ENCODE data around the gene CDH3.

DNA sequence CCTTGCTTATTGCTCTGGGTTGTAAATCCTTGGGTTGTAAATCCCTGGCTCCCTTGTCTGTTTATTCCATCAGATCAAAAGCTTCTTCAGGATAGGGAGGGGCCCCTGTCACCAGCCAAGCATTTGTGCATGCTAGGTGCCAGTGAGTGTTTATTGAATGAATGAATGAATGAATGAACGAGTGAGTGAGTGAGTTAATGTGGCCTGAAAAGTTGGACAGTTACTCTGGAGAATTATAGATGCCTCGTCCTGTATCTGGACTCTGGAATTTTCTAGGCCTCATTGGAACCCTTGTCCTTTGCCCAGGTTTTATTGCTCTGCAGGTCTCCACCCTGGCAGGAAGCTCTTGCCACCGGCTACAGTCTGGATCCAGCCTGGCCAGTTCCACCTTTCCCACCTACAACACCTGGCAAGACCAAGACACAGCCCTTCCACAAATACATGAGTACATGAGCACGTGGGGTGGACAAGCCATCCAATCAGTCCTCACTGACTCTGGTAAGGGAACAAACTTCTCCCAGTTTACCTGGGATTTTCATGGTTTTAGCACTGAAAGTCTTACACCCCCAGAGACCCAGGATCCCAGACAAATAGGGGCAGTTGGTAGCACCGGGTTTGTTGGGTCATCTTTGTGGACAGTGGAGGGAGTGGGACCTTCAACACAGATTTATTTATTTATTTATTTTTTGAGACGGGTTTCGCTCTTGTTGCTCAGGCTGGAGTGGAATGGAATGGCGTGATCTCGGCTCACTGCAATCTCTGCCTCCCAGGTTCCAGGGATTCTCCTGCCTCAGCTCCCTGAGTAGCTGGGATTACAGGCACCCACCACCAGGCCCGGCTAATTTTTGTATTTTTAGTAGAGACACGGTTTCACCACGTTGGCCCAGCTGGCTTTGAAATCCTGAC, 77.3 kb downstream of the CDH3 start:
- TF ChIP-seq, protein P1, sequence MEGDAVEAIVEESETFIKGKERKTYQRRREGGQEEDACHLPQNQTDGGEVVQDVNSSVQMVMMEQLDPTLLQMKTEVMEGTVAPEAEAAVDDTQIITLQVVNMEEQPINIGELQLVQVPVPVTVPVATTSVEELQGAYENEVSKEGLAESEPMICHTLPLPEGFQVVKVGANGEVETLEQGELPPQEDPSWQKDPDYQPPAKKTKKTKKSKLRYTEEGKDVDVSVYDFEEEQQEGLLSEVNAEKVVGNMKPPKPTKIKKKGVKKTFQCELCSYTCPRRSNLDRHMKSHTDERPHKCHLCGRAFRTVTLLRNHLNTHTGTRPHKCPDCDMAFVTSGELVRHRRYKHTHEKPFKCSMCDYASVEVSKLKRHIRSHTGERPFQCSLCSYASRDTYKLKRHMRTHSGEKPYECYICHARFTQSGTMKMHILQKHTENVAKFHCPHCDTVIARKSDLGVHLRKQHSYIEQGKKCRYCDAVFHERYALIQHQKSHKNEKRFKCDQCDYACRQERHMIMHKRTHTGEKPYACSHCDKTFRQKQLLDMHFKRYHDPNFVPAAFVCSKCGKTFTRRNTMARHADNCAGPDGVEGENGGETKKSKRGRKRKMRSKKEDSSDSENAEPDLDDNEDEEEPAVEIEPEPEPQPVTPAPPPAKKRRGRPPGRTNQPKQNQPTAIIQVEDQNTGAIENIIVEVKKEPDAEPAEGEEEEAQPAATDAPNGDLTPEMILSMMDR (conservative IDR thresholded peaks at IDR 0.05; ENCODE audit: low read depth, low read length): no peak
- no peak for TF ChIP-seq EZH2 (IDR thresholded peaks at IDR 0.05; ENCODE audit: borderline replicate concordance, low read depth, low read length, poor library complexity, severe bottlenecking)
